NCI-H446 (cell line): ENCODE results near the gene KLHL26.

ENCODE experiments used
- DNase-seq, 2 experiments: peaks; one replicate each; lab custom pipeline; 2025; lab: John Stamatoyannopoulos, UW

The KLHL26 gene

DNA sequence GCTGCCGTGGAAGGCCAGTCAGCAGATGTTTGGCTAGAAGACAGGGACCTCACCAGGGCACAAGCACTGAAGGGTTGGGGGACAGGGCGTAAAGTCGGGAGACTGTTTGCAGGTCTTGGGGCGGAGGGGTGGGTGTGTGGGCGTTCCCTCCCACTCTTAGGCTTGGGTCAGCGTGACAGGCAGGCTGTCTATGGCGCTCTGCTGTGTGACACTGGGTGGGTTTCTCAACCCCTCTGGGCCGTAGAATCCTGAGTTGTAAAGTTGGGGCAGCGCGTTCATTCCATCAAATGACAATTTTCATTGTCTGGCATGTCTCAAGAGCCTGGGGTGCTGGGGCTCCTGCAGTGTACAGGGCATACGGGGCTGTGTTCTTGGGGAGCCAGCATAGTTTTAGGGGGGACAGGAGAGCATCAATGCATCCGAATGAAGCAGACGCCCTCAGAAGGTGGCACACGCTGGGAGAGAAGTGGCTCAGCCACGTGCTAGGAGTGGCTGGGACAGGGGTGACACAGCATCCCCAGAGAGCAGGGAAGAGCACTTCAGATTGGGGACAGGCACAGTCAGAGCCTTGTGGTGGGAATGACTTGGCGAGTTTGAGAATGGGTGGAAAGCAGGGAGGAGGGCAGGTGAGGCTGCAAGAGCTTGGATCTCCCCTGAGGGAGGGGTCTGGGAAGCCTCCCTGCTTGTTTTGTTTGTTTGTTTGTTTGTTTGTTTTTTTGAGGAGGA lies 51.1 kb downstream of the KLHL26 start:
- DNase-seq: no peak

DNA sequence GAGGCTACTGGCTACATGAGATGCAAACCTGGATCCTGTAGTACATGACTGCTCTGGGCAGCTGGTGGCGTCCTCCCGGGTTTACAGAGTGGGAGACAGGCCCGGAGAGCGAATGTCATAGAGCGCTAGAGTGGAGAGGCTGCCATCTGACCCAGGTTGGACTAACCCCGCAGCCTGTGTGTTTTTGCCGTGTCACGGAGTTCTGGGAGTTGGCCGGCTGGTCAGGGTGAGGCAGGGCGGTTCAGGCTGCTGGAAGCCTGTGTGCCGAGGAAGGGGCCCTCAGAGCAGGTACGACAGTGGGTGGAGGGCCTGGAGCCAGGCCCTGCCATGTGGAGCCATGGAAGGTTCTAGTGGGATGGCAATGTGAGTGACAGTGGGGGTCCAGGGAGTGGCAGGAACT lies 59.2 kb downstream of the KLHL26 start:
- no peak for DNase-seq

DNA sequence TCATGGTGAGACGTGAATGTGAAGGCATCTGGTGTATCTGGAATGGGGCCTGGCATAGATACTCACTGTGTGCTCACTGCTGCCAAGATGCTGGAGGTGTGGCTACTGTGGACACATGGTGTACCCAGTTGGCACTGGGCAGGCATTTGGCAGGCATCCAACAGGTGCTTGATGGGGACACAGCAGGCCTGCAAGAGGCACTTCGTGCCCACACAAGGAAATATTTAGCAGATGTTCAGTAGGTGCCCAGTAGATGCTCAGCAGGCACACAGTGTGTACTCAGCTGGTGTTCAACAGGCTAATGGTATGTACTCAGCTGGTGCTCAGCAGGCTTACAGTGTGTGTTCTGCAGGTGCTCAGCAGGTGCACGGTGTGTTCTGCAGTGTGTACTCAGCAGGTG lies 60.9 kb downstream of the KLHL26 start:
- DNase-seq: peak in 1 of 2 experiments; percentile 53

DNA sequence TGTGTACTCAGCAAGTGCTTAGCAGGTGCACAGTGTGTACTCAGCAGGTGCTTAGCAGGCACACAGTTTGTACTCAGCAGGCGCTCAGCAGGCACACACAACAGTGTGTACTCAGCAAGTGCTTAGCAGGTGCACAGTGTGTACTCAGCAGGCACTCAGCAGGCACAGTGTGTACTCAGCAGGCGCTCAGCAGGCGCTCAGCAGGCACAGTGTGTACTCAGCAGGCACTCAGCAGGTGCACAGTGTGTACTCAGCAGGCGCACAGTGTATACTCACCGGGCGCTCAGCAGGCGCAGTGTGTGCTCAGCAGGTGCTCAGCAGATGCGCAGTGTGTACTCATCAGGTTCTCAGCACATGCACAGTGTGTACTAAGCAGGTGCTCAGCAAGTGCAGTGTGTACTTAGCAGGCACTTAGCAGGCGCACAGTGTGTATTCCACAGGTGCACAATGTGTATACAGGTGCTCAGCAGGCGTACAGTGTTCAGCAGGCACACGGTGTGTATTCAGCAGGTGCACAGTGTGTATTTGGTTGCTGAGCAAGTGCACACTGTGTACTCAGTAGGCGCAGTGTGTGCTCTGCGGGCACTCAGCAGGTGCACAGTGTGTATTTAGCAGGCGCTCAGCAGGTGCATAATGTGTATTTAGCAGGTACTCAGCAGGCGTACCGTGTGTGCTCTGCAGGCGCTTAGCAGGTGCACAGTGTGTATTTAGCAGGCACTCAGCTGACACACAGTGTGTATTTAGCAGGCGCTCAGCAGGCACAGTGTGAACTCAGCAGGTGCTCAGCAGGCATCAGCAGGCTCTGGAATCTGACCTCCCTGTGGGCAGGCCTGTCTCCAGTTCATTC lies 61.7 kb downstream of the KLHL26 start:
- no peak for DNase-seq

DNA sequence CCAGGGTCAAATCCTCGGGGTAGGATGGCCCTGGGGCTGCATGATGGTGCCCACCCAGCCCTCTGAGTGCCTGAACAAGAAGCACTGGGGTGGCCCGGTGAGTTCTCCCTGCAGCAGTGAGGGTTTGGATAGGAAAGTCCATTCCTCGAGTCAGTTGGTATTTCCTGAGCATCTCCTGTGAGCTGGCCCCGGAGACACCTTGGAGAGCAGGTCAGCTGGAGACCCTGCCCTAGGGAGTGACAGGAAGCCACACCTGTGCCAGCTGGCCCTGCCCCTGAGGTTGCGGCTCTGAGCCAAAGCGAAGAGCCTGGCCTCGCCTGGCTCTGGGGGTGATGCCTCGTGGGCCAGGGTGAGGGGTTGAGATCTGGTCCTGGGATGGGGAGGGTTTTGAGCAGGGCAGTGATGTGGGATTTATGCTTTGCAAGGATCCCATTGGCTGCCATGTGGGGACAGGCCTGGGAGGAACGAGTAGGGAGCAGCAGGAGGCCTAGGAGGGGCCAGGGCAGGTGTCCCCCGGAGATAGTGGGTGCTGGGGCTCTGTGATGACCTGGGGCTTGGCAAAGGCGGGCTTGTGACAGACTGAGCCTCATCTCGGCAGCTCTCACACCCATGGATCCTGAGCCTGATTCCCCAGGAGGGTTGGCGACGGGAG lies 62.7 kb downstream of the KLHL26 start:
- no peak for DNase-seq

DNA sequence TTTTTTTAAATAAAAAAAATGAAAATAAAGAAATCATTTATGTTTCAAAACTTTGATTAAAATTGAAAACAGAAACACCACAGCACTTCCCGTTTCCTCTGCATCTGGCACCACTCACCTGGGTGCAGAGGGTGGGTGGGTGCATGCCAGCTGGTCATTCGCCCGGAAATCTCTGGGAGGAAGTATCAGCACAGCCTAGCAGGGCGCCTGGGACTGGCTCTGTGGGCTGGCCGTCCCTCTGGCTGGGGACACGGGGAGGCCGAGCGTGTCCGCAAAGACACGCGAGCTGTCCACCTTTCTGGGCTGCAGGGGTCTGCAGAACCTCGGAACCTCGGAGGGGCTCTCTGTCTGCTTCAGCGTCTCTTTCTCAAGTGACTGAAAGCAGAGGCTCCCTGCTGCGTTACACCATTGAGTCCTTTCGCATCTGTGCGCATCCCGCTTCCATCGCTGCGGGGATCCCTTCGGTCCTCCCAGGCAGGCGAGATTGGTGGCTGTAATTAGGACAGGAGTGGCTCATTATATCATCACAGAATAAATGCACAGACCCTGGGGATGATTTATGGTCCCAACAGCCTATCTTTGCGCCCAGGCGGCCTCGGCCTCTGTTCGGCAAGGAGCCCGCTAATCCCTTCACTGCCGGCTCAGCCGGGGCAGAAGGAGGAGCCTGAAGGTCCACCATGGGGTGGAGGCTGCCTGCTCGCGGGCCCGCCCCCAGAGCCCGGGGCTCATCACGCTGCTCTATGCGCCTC lies 63.8 kb downstream of the KLHL26 start:
- DNase-seq: peak; percentile 48 to 79

DNA sequence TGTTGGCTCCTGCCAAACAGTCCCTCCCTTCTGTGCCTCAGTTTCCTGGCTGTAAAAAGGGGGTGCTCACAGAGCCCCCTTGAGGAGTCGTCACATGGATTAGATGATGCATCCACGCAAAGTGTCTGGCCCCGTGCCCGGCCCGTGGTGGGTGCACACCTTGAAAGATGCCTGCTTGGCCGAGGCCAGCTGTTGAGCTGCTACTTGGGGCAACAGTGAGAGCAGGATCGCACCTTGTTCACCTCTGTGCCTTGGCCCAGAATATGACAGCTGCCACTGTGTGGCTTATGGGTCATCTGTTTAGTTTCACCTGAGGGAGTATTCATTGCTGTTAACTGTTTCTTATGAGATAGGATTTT lies 64.4 kb downstream of the KLHL26 start:
- no peak for DNase-seq

DNA sequence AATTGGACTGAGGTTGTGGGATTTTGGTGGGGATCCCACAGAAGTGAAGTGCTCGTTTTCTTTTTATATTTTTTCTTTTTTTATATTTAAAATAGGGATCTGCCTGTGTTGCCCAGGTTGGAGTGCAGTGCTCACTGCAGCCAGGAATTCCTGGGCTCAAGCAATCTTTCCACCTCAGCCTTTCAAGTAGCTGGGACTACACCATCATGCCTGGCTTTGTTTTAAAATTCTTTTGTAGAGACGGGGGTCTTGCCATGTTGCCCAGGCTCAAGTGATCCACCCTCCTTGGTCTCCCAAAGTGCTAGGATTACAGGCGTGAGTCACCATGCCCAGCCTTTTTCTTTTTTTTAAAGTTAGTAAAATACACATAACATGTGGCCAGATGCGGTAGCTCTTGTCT lies 67.2 kb downstream of the KLHL26 start:
- no peak for DNase-seq

DNA sequence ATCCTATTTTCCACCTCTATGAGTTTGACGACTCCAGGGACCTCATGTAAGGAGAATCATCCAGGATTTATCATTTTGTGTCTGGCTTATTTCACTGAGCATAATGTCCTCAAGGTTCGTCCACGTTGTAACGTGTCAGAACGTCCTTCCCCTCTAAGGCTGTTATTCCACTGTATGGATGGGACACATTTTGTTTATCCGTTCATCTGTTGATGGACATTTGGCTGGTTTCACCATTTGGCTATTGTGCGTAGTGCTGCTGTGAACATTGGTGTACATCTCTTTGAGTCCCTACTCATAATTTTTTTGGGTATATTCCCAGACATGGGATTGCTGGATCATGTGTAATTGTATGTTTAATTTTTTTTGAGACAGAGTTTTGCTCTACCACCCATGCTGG lies 68.1 kb downstream of the KLHL26 start:
- DNase-seq: peak in 1 of 2 experiments; percentile 66

DNA sequence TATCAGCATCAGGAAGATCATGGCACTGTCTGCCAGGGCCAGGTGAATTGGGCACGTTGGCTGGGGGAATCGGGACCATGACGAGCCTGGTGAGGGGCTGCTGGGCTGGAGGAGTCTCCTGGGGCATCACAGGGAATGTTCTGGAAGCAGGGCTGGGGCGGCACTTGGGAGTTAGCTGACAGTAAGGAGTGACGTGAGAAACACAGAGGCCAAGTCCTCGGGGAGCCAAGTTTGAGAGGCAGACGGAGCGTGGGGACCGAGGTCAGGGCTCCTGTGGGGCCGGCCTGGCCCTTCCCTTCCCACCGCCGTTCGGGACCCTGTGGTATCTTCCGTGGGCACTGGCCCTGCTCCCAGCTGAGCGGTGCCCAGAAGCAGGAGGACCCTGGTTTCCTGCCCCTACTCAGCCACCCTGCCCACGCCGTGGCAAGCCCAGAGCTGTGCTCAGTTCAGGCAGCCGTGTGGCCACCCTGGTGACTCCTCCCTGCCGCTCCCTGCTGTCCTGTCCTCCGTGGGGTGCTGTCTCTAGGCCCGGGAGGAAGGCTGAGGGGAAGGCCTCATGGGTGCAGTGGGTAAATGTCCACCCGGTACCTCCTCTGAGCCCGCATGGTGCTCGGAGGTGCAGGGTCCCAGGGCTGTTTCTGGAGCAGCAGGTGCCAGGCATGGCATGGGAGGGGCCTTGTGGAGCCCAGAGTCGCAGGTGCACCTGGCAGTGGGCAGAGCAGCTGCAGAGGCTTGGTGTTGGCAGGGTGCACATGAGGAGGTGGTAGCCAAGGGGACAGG lies 71.8 kb downstream of the KLHL26 start:
- no peak for DNase-seq

DNA sequence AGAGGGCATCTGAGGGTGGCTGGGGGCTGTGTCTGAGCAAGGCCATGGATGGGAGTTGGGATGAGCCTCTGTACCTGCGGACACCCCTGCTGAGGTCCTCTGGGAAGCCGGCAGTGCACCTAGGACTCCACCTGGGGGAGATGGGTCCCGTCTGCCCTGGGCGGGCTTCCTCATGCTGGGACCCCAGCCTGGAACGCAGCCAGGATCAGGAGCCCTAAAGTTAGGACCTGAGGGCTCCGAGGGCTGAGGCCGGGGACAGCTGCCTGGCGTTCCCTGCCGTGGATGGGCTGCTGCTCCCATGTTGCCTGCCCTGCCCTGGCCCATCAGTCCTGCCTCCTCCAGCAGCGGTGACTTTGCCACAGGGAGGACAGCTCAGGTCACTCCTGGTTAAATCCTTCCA lies 72.7 kb downstream of the KLHL26 start:
- no peak for DNase-seq

DNA sequence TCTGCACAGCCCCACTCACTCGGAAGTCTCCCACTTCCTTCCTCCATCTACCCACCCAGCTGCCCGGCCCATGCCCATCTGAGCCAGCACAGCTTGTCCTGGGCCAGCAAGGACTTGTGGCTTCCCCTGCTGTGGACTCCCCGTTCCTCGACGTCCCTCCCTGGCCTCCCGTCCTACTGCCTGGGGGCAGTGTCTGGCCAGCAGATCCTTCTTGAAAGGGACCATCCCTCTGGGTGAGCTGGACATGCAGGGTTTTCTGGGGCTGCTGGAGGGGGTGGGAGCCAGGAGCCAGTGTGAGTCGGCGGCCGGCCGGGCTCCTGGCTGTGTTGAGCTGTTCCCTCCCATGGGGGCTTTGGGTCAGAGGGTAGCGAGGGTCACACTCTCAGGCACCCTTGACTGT lies 73.4 kb downstream of the KLHL26 start:
- DNase-seq: no peak

DNA sequence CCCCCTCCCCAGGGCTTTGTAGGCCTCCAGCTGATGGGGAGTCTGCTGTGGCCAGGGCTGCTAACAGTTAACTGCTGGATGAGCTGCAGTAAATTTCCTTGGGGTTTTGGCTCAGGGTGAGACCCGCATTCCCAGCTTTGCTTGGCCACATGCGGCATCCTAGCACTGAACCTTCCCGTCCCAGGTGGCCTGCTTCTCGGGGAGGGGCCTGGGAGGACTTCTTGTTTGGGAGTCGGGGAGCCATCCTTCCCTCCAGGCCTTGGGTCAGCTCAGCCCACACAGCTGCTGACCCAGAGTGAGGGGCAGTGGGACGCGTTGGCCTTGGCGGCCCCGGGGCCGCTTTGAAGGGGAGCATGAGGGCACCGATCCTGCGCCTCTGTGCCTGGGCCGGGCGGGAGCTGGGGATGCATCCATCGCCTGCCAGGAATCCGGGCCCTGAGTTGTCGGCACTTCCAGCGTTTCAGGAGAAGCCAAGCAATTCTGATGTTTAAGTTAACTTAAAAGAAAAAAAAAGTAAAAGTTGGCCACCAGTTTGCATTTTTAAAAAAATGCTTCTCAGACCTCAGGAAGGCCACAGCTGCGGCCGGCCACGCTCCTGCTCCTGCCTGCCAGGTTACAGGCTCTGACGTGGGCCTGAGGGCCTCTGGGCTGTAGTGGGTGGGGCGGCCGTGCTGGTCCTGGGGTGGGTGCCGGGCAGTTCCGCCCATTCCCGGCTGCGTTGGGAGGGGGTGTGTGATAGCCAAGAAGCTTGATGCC lies 74.3 kb downstream of the KLHL26 start:
- no peak for DNase-seq

DNA sequence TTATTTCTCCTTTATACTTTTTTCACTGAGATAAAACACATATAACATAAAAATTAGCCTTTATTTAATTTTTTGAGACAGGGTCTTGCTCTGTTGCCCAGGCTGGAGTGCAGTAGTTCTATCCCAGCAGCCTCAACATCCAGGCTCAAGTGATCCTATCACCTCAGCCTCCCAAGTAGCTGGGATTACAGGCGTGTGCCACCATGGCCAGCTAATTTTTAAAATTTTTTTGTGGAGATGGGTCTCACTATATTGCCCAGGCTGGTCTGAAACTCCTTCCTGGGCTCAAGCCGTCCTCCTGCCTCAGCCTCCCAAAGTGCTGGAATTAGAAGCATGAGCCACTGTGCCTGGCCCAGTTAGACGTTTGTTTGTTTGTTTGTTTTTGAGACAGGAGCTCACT lies 75.1 kb downstream of the KLHL26 start:
- DNase-seq: no peak

DNA sequence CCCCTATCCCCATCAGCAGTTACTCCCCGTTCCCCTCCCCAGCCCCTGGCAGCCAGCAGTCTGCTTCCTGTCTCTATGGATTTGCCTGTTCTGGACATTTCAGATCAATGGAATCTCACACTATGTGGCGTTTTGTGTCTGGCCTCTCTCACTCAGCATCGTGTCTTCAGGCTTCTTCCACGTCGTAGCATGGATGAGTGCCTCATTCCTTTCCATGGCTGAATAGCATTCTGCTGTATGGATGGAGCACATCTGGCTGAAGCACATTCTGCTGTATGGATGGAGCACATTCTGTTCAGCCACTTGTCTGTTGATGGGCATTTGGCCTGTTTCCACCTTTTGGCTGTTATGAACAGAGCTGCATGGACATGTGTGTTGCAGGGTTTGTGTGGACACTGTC lies 76.2 kb downstream of the KLHL26 start:
- DNase-seq: peak in 1 of 2 experiments; percentile 41

DNA sequence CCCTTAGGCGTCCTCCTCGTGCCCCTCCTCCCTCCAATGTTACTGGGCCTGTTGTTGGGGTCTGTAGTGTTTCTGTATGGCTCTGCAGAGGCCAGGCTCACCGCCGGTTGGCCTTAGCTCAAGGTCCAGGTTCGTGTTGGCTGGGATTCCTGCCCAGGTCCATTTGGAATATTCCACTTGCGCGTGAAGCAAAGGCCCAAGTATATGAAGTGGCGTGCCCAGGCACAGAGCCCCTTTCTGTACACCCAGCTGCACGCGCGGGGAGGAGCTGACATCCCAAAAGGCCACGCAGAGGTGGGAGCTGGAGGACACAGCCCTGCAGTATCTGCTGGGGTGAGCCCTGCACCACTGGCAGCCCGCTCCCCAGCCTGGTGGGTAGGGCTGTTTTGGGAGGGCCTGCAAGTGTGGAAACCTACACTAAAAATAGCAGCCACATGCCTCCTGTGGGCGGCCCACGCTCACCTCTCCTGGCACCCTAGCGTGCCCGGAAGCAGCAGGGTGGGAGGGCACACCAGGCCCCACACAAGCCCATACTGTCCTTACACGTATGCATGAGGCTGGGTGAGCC lies 76.8 kb downstream of the KLHL26 start:
- no peak for DNase-seq

DNA sequence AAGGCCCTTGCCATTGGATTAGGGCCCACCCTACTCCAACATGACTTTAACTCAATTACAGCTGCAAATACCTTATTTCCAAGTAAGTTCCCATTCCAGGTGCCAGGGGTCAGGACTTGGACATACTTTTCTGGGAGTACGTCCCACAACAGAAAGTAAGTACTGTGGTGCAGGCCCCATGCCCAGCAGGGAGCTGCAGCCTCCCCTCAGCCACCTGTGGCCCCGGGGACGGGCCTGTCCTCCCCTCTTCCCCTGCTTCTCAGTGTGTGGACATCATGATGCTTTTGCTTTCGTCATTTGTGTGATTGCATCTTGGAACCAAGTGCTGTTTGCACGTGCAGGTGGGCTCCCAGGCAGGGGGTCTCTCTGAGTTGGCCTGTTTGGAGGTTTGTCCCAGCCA lies 78.6 kb downstream of the KLHL26 start:
- no peak for DNase-seq

DNA sequence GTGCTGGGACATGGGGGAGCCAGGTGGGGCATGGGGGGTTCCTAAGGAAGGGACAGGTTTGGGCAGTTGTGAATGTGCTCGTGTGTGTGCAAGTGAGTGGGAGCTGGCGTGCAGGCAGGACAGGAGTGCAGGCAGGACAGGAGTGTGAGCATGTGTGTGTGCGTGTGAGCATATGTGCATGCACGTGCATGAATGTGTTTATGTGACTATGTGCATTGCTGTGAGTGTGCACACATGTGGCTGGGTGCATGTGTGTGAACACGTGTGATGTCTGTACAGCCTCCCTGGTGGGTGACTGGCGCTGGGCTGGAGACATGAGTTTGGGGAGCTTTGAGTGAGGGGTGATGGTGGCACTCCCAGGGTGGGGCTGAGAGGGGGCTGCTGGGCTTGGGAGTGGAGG lies 80.0 kb downstream of the KLHL26 start:
- no peak for DNase-seq

DNA sequence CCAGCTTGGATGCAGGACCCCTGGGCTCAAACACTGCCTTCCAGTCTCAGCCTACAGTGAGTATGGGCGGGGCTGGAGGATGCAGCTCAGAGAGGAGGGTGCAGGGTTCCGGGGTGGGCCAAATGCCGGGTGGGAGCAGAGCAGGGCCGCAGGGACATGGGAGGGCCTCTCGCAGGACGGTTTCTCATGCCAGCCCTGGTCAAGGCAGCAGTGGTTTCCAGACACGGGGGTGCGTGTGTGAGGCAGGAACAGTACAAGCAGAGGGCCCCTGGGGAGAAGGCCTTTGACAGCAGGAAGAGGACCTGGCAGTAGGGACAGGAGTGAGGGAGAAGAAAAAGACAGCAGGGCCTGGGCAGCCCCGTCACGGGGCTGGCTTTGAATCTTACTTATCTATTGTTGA lies 80.8 kb downstream of the KLHL26 start:
- DNase-seq: no peak

DNA sequence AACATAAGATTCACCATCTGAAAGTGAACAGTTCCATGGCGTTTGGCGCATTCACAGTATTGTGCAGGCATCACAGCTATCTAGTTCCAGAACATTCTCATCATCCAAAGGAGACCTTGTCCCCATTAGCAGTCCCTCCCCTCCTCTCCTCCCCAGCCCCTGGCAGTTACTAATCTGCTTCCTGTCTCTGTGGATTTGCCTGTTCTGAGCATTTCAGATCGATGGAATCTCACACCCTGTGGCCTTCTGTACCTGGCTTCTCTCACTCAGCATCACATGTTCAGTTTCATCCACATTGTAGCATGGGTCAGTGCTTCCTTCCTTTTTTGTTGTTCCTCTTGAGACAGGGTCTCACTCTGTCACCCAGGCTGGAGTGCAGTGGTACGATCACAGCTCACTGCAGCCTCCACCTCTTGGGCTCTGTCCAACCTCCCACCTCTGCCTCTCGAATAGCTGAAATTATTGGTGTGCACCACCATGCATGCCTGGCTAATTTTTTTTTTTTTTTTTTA lies 81.2 kb downstream of the KLHL26 start:
- DNase-seq: no peak
